Measurements from ENCODE around the gene MAN2B2. TPM values are rescaled to one million over a fixed set of nuclear protein-coding genes. Genes with fewer than 3 reads are reported as not detected.

The MAN2B2 gene
- total and polyA plus RNA-seq, 2 experiments from 2014 or later = 22.2 to 24.0 TPM

DNA sequence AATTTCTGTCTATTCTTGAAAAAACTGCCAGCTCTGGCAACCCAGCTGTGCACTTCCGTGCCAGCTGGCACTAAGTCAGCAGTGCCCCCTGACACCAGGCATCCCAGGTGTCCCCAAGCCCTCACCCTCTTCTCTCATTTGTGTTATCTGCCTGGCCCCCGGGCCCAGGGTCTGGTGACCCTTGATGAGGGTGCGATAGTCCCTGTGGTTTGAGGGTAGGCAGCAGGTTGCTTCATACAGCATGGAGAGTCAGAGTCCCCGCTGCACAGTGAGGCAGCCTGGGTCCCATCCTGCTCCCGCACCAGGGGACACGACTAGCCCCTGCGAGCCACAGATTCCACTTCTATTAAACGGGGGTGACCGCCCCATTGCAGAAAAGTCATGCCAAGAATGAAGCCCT, 1.9 kb downstream of the MAN2B2 start:
- Histone ChIP-seq H2AFZ (no peak overlapping the region), H3K27me3 (peaks cover 9% of the 10 kb centered on the region), H3K4me1 (ENCODE audit: insufficient read depth) (peaks cover 4% of the 10 kb centered on the region), H3K9me3 (ENCODE audit: low read depth) (no peaks in the 10 kb centered on the region), H3K27ac (no peak overlapping the region), H3K4me2 (no peak overlapping the region), H3K9me2 (replicated peaks; ENCODE audit: insufficient read depth) (no peaks in the 10 kb centered on the region), H4K20me1 (ENCODE audit: insufficient read depth, poor library complexity, severe bottlenecking) (no peaks in the 10 kb centered on the region), H3K79me2 (no peaks in the 10 kb centered on the region), H3K36me3 (replicated peaks; ENCODE audit: insufficient read depth, low read depth) (no peaks in the 10 kb centered on the region), H3K4me3 (no peak overlapping the region)
- no peak for DNase-seq (ENCODE audit: low spot score)
- WGBS (ENCODE audit: low lambda C conversion rate, missing lambda C conversion rate) = 98% methylated on average over 9 of the region's 9 CpGs
- TF ChIP-seq, protein P1, sequence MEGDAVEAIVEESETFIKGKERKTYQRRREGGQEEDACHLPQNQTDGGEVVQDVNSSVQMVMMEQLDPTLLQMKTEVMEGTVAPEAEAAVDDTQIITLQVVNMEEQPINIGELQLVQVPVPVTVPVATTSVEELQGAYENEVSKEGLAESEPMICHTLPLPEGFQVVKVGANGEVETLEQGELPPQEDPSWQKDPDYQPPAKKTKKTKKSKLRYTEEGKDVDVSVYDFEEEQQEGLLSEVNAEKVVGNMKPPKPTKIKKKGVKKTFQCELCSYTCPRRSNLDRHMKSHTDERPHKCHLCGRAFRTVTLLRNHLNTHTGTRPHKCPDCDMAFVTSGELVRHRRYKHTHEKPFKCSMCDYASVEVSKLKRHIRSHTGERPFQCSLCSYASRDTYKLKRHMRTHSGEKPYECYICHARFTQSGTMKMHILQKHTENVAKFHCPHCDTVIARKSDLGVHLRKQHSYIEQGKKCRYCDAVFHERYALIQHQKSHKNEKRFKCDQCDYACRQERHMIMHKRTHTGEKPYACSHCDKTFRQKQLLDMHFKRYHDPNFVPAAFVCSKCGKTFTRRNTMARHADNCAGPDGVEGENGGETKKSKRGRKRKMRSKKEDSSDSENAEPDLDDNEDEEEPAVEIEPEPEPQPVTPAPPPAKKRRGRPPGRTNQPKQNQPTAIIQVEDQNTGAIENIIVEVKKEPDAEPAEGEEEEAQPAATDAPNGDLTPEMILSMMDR (IDR thresholded peaks at IDR 0.05; ENCODE audit: poor library complexity) = no peak
- TF ChIP-seq EZH2phosphoT487 (IDR thresholded peaks at IDR 0.05; ENCODE audit: low read depth, severe bottlenecking, unreplicated experiment) (no peak), EZH2 (IDR thresholded peaks at IDR 0.05; ENCODE audit: borderline replicate concordance) (no peak)

DNA sequence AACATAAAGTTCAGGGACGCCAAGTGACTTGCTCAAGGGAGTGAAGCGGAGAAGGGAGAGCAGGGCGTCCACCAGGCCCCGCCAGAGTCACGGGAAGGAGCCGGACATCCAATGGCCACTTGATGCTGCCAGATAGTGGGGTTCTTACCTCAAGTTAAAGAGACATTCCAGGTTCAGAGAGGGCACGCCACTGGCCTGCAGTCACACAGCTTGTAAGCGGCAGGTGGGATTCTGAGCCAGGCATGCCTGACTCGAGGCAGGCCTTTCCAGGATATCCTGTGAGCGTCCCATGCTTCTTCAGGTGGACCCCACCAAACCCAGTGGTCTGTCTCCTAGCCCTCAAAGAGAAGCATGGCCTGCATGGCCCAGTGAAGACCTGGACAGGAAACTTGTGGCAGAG, 2.4 kb downstream of the MAN2B2 start:
- no peak overlapping the region for H3K4me3 ChIP-seq
- H3K27ac ChIP-seq = no peak overlapping the region
- no peaks in the 10 kb centered on the region for H3K36me3 ChIP-seq (replicated peaks; ENCODE audit: insufficient read depth, low read depth)
- peaks cover 4% of the 10 kb centered on the region for H3K4me1 ChIP-seq (ENCODE audit: insufficient read depth)
- no peak overlapping the region for H2AFZ ChIP-seq
- no peaks in the 10 kb centered on the region for H4K20me1 ChIP-seq (ENCODE audit: insufficient read depth, poor library complexity, severe bottlenecking)
- H3K9me2 ChIP-seq (replicated peaks; ENCODE audit: insufficient read depth) = no peaks in the 10 kb centered on the region
- no peaks in the 10 kb centered on the region for H3K9me3 ChIP-seq (ENCODE audit: low read depth)
- H3K4me2 ChIP-seq = no peak overlapping the region
- peaks cover 7% of the 10 kb centered on the region for H3K27me3 ChIP-seq
- WGBS (ENCODE audit: low lambda C conversion rate, missing lambda C conversion rate) = 97% methylated on average over 10 of the region's 10 CpGs
- DNase-seq (ENCODE audit: low spot score) = no peak
- TF ChIP-seq EZH2phosphoT487 (IDR thresholded peaks at IDR 0.05; ENCODE audit: low read depth, severe bottlenecking, unreplicated experiment) (no peak), EZH2 (IDR thresholded peaks at IDR 0.05; ENCODE audit: borderline replicate concordance) (no peak)
- H3K79me2 ChIP-seq = no peaks in the 10 kb centered on the region

DNA sequence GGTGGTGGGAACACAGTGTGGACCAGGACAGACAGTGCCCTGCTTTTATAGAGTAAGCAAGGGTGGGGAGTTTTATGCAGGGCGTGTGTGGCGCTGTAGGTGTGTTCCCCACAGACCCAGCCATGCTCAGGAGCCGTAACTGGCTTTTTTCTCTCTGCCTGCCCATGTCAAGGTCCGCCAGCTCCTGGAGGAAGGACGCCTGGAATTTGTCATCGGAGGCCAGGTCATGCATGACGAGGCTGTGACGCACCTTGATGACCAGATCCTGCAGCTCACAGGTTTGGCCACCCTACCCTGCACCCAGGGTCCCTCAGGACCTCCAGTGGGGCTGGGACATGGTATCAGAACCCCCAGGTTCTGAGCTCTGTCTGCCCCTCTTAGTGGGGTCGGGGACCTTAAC, 3.2 kb downstream of the MAN2B2 start:
- H2AFZ ChIP-seq = no peak overlapping the region
- H3K27me3 ChIP-seq = peaks cover 5% of the 10 kb centered on the region
- no peaks in the 10 kb centered on the region for H3K36me3 ChIP-seq (replicated peaks; ENCODE audit: insufficient read depth, low read depth)
- TF ChIP-seq EZH2 (IDR thresholded peaks at IDR 0.05; ENCODE audit: borderline replicate concordance) (no peak), EZH2phosphoT487 (IDR thresholded peaks at IDR 0.05; ENCODE audit: low read depth, severe bottlenecking, unreplicated experiment) (no peak)
- TF ChIP-seq, protein P1 (IDR thresholded peaks at IDR 0.05; ENCODE audit: poor library complexity) = no peak
- DNase-seq (ENCODE audit: low spot score) = no peak
- H4K20me1 ChIP-seq (ENCODE audit: insufficient read depth, poor library complexity, severe bottlenecking) = no peaks in the 10 kb centered on the region
- H3K79me2 ChIP-seq = no peaks in the 10 kb centered on the region
- H3K4me2 ChIP-seq = no peak overlapping the region
- H3K4me1 ChIP-seq (ENCODE audit: insufficient read depth) = peaks cover 4% of the 10 kb centered on the region
- no peak overlapping the region for H3K27ac ChIP-seq
- H3K4me3 ChIP-seq = no peak overlapping the region
- WGBS (ENCODE audit: low lambda C conversion rate, missing lambda C conversion rate) = 96% methylated on average over 9 of the region's 9 CpGs
- no peaks in the 10 kb centered on the region for H3K9me2 ChIP-seq (replicated peaks; ENCODE audit: insufficient read depth)
- H3K9me3 ChIP-seq (ENCODE audit: low read depth) = no peaks in the 10 kb centered on the region

DNA sequence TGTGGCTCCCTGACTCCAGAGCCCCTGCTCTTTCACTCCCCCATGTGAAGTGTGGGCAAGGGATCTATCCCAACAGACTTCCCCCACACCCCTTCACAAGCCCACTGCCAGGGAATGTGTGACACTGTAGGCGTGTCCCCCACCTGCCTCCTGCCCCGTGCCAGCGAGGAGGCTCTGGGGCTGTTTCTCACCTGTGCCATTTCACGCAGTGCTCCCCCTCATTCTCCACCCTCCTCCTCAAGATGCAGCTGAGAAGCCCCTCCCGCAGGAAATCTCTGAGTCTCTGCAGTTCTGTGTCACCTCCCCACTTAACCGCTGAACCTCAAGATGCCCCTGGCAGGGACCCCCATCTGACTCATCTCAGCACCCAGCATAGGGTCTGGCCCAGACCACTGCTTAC, 5.4 kb downstream of the MAN2B2 start:
- TF ChIP-seq EZH2 (IDR thresholded peaks at IDR 0.05; ENCODE audit: borderline replicate concordance) (no peak), EZH2phosphoT487 (IDR thresholded peaks at IDR 0.05; ENCODE audit: low read depth, severe bottlenecking, unreplicated experiment) (no peak)
- no peaks in the 10 kb centered on the region for H3K36me3 ChIP-seq (replicated peaks; ENCODE audit: insufficient read depth, low read depth)
- H3K4me2 ChIP-seq = no peak overlapping the region
- H3K27me3 ChIP-seq = no peaks in the 10 kb centered on the region
- no peak overlapping the region for H3K4me3 ChIP-seq
- H2AFZ ChIP-seq = no peak overlapping the region
- WGBS (ENCODE audit: low lambda C conversion rate, missing lambda C conversion rate) = 90% methylated on average over 6 of the region's 6 CpGs
- no peaks in the 10 kb centered on the region for H3K9me3 ChIP-seq (ENCODE audit: low read depth)
- H3K9me2 ChIP-seq (replicated peaks; ENCODE audit: insufficient read depth) = no peaks in the 10 kb centered on the region
- H3K79me2 ChIP-seq = no peaks in the 10 kb centered on the region
- peaks cover 4% of the 10 kb centered on the region for H3K4me1 ChIP-seq (ENCODE audit: insufficient read depth)
- H3K27ac ChIP-seq = no peak overlapping the region
- H4K20me1 ChIP-seq (ENCODE audit: insufficient read depth, poor library complexity, severe bottlenecking) = no peaks in the 10 kb centered on the region
- no peak for DNase-seq (ENCODE audit: low spot score)

Measured in hepatocyte (in vitro differentiated cells).